Mesenchymal stem cell (in vitro differentiated cells and primary cell): ENCODE measurements around the gene MAP3K9.

ENCODE experiments used
- DNase-seq: peaks from one replicate; pipeline ENCODE4 v3.0.0-alpha.2; 2013
- H2AFZ ChIP-seq: one replicate; pipeline ENCODE4 v1.6.1; 2013; ENCODE audit warnings: low read depth, mild to moderate bottlenecking, control low read depth, inconsistent platforms, low read length, moderate library complexity
- H2AK5ac ChIP-seq: 2 replicates; pipeline ENCODE4 v1.6.1; 2013; ENCODE audit warnings: low read length, moderate library complexity, mild to moderate bottlenecking, inconsistent platforms; ENCODE audit not compliant: severe bottlenecking
- H2BK120ac ChIP-seq: one replicate; pipeline ENCODE4 v1.6.1; 2013; ENCODE audit warnings: low read depth, mild to moderate bottlenecking, inconsistent platforms, low read length, moderate library complexity
- H2BK12ac ChIP-seq, 2 experiments: one replicate each; pipeline ENCODE4 v1.6.1; 2013; ENCODE audit warnings: inconsistent platforms in 2 of 2, low read length in 2 of 2, mild to moderate bottlenecking in 2 of 2, moderate library complexity in 2 of 2, control low read depth in 1 of 2
- H2BK15ac ChIP-seq: one replicate; pipeline ENCODE4 v1.6.1; 2013; ENCODE audit warnings: mild to moderate bottlenecking, low read depth, inconsistent platforms; ENCODE audit not compliant: poor library complexity, severe bottlenecking
- H2BK5ac ChIP-seq: 2 replicates; pipeline ENCODE4 v1.6.1; 2013; ENCODE audit warnings: low read depth, mild to moderate bottlenecking, low read length, control low read depth, inconsistent platforms; ENCODE audit not compliant: poor library complexity, severe bottlenecking
- H3K14ac ChIP-seq, 2 experiments: one replicate each; pipeline ENCODE4 v1.6.1; 2013; ENCODE audit warnings: inconsistent platforms in 2 of 2, low read length in 2 of 2, control low read depth in 1 of 2, mild to moderate bottlenecking in 1 of 2, moderate library complexity in 1 of 2
- H3K18ac ChIP-seq, 2 experiments: one replicate each; pipeline ENCODE4 v1.6.1; 2013; ENCODE audit warnings: inconsistent platforms in 2 of 2, low read length in 2 of 2, control low read depth in 1 of 2, low read depth in 1 of 2, mild to moderate bottlenecking in 1 of 2
- H3K23ac ChIP-seq, 2 experiments: one replicate each; pipeline ENCODE4 v1.6.1; 2013; ENCODE audit warnings: inconsistent platforms in 2 of 2, low read length in 2 of 2, mild to moderate bottlenecking in 2 of 2, moderate library complexity in 2 of 2, control low read depth in 1 of 2
- H3K27ac ChIP-seq: 2 replicates; pipeline ENCODE4 v1.5.1; 2013; ENCODE audit warnings: mild to moderate bottlenecking, moderate library complexity, low read length, control low read depth, inconsistent platforms; ENCODE audit not compliant: poor library complexity, severe bottlenecking
- H3K27me3 ChIP-seq, 2 experiments: 2 replicates each; pipeline versions ENCODE4 v1.6.1 to v1.7.0; 2013; ENCODE audit warnings: low read length in 2 of 2, mild to moderate bottlenecking in 2 of 2, moderate library complexity in 2 of 2, control low read depth in 1 of 2, inconsistent platforms in 1 of 2; ENCODE audit not compliant: control insufficient read depth in 1 of 2, insufficient read depth in 1 of 2
- H3K36me3 ChIP-seq, 2 experiments: 2 replicates each; pipeline versions ENCODE4 v1.6.1 to v1.7.0; 2013; ENCODE audit warnings: low read length in 2 of 2, control low read depth in 1 of 2, inconsistent platforms in 1 of 2, low read depth in 1 of 2, mild to moderate bottlenecking in 1 of 2; ENCODE audit not compliant: insufficient read depth in 2 of 2, control insufficient read depth in 1 of 2
- H3K4ac ChIP-seq, 2 experiments: one replicate each; pipeline ENCODE4 v1.6.1; 2013; ENCODE audit warnings: inconsistent platforms in 2 of 2, low read length in 2 of 2, mild to moderate bottlenecking in 2 of 2, moderate library complexity in 2 of 2, control low read depth in 1 of 2, low read depth in 1 of 2
- H3K4me1 ChIP-seq: 2 replicates; pipeline ENCODE4 v1.6.1; 2013; ENCODE audit warnings: low read depth, low read length, control low read depth; ENCODE audit not compliant: control insufficient read depth, insufficient read depth
- H3K4me2 ChIP-seq: 2 replicates; pipeline ENCODE4 v1.6.1; 2013; ENCODE audit warnings: low read length, mild to moderate bottlenecking, inconsistent platforms; ENCODE audit not compliant: poor library complexity, severe bottlenecking
- H3K4me3 ChIP-seq, 2 experiments: 2 replicates each; pipeline versions ENCODE4 v1.5.1 to v1.7.0; 2013; ENCODE audit warnings: low read length in 2 of 2, mild to moderate bottlenecking in 2 of 2, control low read depth in 1 of 2, low read depth in 1 of 2; ENCODE audit not compliant: insufficient read depth in 1 of 2
- H3K79me1 ChIP-seq: replicated peaks from 2 replicates; pipeline ENCODE4 v1.6.1; 2013; ENCODE audit warnings: mild to moderate bottlenecking, control low read depth, low read length, inconsistent platforms; ENCODE audit not compliant: poor library complexity, severe bottlenecking
- H3K9ac ChIP-seq: 2 replicates; pipeline ENCODE4 v1.7.0; 2013; ENCODE audit warnings: mild to moderate bottlenecking, low read length, moderate library complexity
- H3K9me3 ChIP-seq: 2 replicates; pipeline ENCODE4 v1.7.0; 2013; ENCODE audit warnings: mild to moderate bottlenecking, low read length; ENCODE audit not compliant: control insufficient read depth
- H4K8ac ChIP-seq: one replicate; pipeline ENCODE4 v1.6.1; 2013; ENCODE audit warnings: inconsistent platforms, mild to moderate bottlenecking, low read length, moderate library complexity
- H4K91ac ChIP-seq: one replicate; pipeline ENCODE4 v1.6.1; 2013; ENCODE audit warnings: mild to moderate bottlenecking, low read length, inconsistent platforms
- WGBS: methylation state at CpG from one replicate; pipeline ENCODE4 v1.1.7; 2013; ENCODE audit warnings: mixed read lengths; 5-methylcytosine and 5-hydroxymethylcytosine counted together

Gene MAP3K9

GRCh38 chr14:70685474-70686197 is 123.7 kb downstream of the MAP3K9 start:
- Histone ChIP-seq H3K79me1 (no peaks in the 10 kb centered on the region), H3K4ac (no peak overlapping the region), H3K27ac (no peak overlapping the region), H3K4me1 (no peaks in the 10 kb centered on the region), H2BK12ac (no peak overlapping the region), H2AK5ac (no peak overlapping the region), H3K18ac (no peak overlapping the region), H3K27me3 (peaks cover 0 to 3% of the 10 kb centered on the region in 2 experiments), H2BK120ac (no peak overlapping the region), H3K9ac (no peak overlapping the region), H2BK15ac (no peak overlapping the region), H4K91ac (no peak overlapping the region), H3K23ac (no peak overlapping the region), H2AFZ (no peak overlapping the region), H4K8ac (no peak overlapping the region), H3K4me2 (no peak overlapping the region), H3K4me3 (no peak overlapping the region), H2BK5ac (no peak overlapping the region), H3K36me3 (no peaks in the 10 kb centered on the region), H3K14ac (no peak overlapping the region), H3K9me3 (no peaks in the 10 kb centered on the region)
- 86% methylated on average over 6 of the region's 7 CpGs for WGBS
- no peak for DNase-seq

GRCh38 chr14:70683983-70684382 is 125.3 kb downstream of the MAP3K9 start:
- H2BK120ac ChIP-seq = no peak overlapping the region
- no peak overlapping the region for H3K9ac ChIP-seq
- H3K4me2 ChIP-seq = no peak overlapping the region
- H3K14ac ChIP-seq = no peak overlapping the region
- no peak overlapping the region for H2BK12ac ChIP-seq
- H4K8ac ChIP-seq = no peak overlapping the region
- H3K4me1 ChIP-seq = no peaks in the 10 kb centered on the region
- no peak overlapping the region for H4K91ac ChIP-seq
- no peaks in the 10 kb centered on the region for H3K36me3 ChIP-seq
- no peak overlapping the region for H2BK15ac ChIP-seq
- WGBS = 38% methylated on average over 2 of the region's 6 CpGs
- H2BK5ac ChIP-seq = no peak overlapping the region
- H3K18ac ChIP-seq = no peak overlapping the region
- no peak overlapping the region for H3K27ac ChIP-seq
- H2AK5ac ChIP-seq = no peak overlapping the region
- H3K9me3 ChIP-seq = no peaks in the 10 kb centered on the region
- no peaks in the 10 kb centered on the region for H3K79me1 ChIP-seq
- H2AFZ ChIP-seq = no peak overlapping the region
- no peak overlapping the region for H3K4me3 ChIP-seq
- no peak for DNase-seq
- no peak overlapping the region for H3K4ac ChIP-seq
- peaks cover 0 to 3% of the 10 kb centered on the region in 2 experiments for H3K27me3 ChIP-seq
- no peak overlapping the region for H3K23ac ChIP-seq

GRCh38 chr14:70680748-70681147 is 128.6 kb downstream of the MAP3K9 start:
- Histone ChIP-seq H3K9ac (no peak overlapping the region), H3K9me3 (no peaks in the 10 kb centered on the region), H3K27ac (no peak overlapping the region), H2AFZ (no peak overlapping the region), H3K4ac (no peak overlapping the region), H3K36me3 (no peaks in the 10 kb centered on the region), H3K14ac (no peak overlapping the region), H4K8ac (no peak overlapping the region), H2AK5ac (no peak overlapping the region), H3K4me1 (no peaks in the 10 kb centered on the region), H4K91ac (no peak overlapping the region), H3K27me3 (peaks cover 0 to 12% of the 10 kb centered on the region in 2 experiments), H3K23ac (no peak overlapping the region), H3K18ac (no peak overlapping the region), H3K4me2 (no peak overlapping the region), H2BK15ac (no peak overlapping the region), H2BK5ac (no peak overlapping the region), H3K79me1 (no peaks in the 10 kb centered on the region), H2BK12ac (no peak overlapping the region), H3K4me3 (no peak overlapping the region), H2BK120ac (no peak overlapping the region)
- DNase-seq = no peak
- 100% methylated on average over 1 of the region's 2 CpGs for WGBS

GRCh38 chr14:70677341-70677740 is 132.0 kb downstream of the MAP3K9 start:
- 88% methylated on average over 6 of the region's 6 CpGs for WGBS
- no peak for DNase-seq
- H2AK5ac ChIP-seq = no peak overlapping the region

More at GRCh38 chr14:70677341-70677740, 132.0 kb downstream of the MAP3K9 start:
- H3K4me2 ChIP-seq = no peak overlapping the region
- H4K91ac ChIP-seq = no peak overlapping the region
- no peak overlapping the region for H2BK120ac ChIP-seq
- no peak overlapping the region for H4K8ac ChIP-seq
- no peaks in the 10 kb centered on the region for H3K79me1 ChIP-seq
- no peak overlapping the region for H2BK15ac ChIP-seq
- no peak overlapping the region for H2BK12ac ChIP-seq
- H3K4me3 ChIP-seq = no peak overlapping the region
- no peak overlapping the region for H3K14ac ChIP-seq
- no peak overlapping the region for H3K23ac ChIP-seq
- no peak overlapping the region for H3K9ac ChIP-seq
- no peak overlapping the region for H3K4ac ChIP-seq
- no peaks in the 10 kb centered on the region for H3K9me3 ChIP-seq
- H3K27ac ChIP-seq = no peak overlapping the region
- no peak overlapping the region for H2AFZ ChIP-seq
- peaks cover 0 to 11% of the 10 kb centered on the region in 2 experiments for H3K27me3 ChIP-seq
- H3K18ac ChIP-seq = no peak overlapping the region
- H2BK5ac ChIP-seq = no peak overlapping the region
- no peaks in the 10 kb centered on the region for H3K4me1 ChIP-seq
- H3K36me3 ChIP-seq = no peaks in the 10 kb centered on the region
